Skeletal muscle satellite cell (primary cell): ENCODE data around the gene PRKN.

Experiments
- H3K27me3 ChIP-seq: 2 replicates; pipeline ENCODE4 v1.7.0; 2013; ENCODE audit warnings: low read length; ENCODE audit not compliant: control insufficient read depth, insufficient read depth
- H3K36me3 ChIP-seq: 2 replicates; pipeline ENCODE4 v1.7.0; 2013; ENCODE audit warnings: mild to moderate bottlenecking, control low read depth, low read length; ENCODE audit not compliant: insufficient read depth
- H3K4me1 ChIP-seq: 2 replicates; pipeline ENCODE4 v1.7.0; 2013; ENCODE audit warnings: low read length; ENCODE audit not compliant: control insufficient read depth, insufficient read depth
- H3K4me2 ChIP-seq: 2 replicates; pipeline ENCODE4 v1.7.0; 2013; ENCODE audit warnings: mild to moderate bottlenecking, low read length
- H3K4me3 ChIP-seq: 2 replicates; pipeline ENCODE4 v1.7.0; 2013; ENCODE audit warnings: low read length
- H3K9ac ChIP-seq: 2 replicates; pipeline ENCODE4 v1.7.0; 2013; ENCODE audit warnings: mild to moderate bottlenecking, low read depth, low read length, moderate library complexity
- H3K9me3 ChIP-seq: replicated peaks from 2 replicates; pipeline ENCODE4 v1.7.0; 2013; ENCODE audit warnings: mild to moderate bottlenecking, control low read depth, low read length

PRKN gene

DNA sequence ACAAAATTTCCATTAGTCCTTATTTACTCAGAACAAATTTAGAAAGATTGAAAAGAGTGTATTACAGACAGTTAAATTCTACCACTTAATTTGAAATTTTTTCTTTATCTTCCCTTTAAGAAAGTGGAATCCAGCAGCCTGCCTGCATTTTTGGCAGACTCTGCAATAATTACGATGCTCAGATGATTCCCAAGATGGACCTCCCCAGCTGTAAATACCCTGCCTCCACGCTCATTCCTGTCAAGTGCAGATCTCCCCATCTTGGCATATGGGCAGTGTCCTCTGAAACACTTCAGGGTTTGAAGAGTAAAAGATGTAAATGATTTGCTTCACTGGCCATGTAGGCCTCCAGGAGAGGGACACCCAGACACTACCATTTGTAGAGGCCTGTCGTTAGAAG is 471.2 kb downstream of the PRKN start:
- no peaks in the 10 kb centered on the region for H3K27me3 ChIP-seq
- no peaks in the 10 kb centered on the region for H3K4me1 ChIP-seq
- no peak overlapping the region for H3K4me2 ChIP-seq
- H3K9me3 ChIP-seq = no peaks in the 10 kb centered on the region
- no peaks in the 10 kb centered on the region for H3K36me3 ChIP-seq
- H3K4me3 ChIP-seq = no peak overlapping the region
- no peak overlapping the region for H3K9ac ChIP-seq

- no peak overlapping the region for H3K4me3 ChIP-seq
- no peaks in the 10 kb centered on the region for H3K4me1 ChIP-seq
Observed at GRCh38 chr6:162251257-162251656, 476.3 kb downstream of the PRKN start.

DNA sequence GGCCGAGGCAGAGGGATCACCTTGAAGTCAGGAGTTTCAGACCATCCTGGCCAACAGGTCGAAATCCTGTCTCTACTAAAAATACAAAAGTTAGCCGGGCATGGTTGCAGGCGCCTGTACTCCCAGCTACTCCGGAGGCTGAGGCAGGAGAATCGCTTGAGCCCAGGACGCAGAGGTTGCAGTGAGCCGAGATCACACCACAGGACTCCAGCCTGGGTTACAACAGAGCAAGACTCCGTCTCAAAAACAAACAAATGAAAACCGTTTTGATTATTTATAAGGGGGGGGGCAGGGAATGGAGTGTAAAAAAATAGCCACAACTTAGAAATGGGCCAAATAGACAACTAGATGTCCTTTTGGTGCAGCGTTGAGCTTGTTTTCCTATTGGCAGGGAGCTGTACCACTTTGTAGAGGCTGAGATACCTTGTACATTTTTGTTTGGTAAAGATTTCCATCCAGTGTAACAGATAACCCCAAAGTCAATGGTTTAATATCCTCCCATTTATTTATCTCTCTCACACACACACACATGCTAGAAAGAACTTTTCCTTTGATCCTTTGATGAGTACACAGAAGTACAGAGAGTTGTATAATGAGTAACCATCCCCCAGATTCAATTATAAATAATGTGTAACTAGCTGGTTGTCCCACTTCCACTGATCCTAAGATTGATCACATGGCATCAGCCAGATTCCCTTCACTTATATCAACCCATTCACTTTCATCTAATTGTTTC is 477.5 kb downstream of the PRKN start:
- Histone ChIP-seq H3K36me3 (no peaks in the 10 kb centered on the region), H3K9ac (no peak overlapping the region), H3K9me3 (no peaks in the 10 kb centered on the region), H3K4me3 (no peak overlapping the region), H3K4me2 (no peak overlapping the region), H3K27me3 (no peaks in the 10 kb centered on the region), H3K4me1 (no peaks in the 10 kb centered on the region)

More at GRCh38 chr6:162251257-162251656, 476.3 kb downstream of the PRKN start:
- H3K27me3 ChIP-seq = no peaks in the 10 kb centered on the region
- no peaks in the 10 kb centered on the region for H3K36me3 ChIP-seq
- H3K9ac ChIP-seq = no peak overlapping the region
- no peaks in the 10 kb centered on the region for H3K9me3 ChIP-seq
- H3K4me2 ChIP-seq = no peak overlapping the region

DNA sequence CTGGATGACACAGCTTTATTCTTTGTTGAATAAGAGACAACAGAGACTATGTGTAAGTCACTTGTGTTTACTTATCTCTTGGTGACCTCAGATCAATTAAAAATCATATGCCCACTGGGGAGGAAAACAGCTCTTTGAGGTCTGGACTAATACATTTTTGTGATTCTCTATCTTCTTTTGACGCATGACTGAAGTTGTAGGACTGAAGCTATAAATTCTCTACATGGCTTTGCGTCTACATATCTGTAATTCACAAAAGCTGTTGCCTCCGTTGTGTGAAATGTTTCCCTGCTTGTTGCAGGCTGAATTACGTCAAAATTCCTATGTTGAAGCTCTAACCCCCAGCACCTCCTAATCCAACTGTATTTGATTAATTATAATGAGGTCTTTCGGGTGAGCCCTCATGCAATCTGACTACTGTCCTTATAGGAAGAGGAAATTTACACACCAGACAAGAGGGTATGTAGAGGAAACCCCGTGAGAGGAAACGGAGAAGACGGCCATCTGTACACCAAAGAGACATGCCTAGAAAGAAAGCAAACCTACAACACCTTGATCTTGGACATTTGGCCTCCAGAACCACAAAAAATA is 481.6 kb downstream of the PRKN start:
- H3K27me3 ChIP-seq = no peaks in the 10 kb centered on the region
- no peak overlapping the region for H3K4me2 ChIP-seq
- H3K9ac ChIP-seq = no peak overlapping the region
- H3K4me1 ChIP-seq = no peaks in the 10 kb centered on the region
- H3K36me3 ChIP-seq = no peaks in the 10 kb centered on the region
- no peak overlapping the region for H3K4me3 ChIP-seq
- no peaks in the 10 kb centered on the region for H3K9me3 ChIP-seq

DNA sequence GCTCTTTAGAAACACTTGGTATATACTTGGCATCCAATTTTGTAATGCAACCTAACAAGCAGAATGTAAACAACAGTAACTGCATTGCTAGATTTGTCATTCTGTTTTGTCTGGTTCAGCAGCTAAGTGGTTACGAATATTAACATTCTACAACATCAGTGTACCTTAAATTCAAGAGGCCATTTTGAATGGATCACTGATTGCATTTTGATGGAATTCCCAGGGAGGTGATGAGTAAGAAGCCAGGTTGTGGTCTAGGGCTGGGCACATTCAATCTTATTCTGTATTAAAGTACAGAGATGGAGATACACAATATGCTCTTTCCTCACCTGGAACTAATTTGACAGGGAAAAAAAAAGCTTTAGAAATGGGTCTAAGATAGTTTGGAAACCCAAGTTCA is 483.5 kb downstream of the PRKN start:
- no peak overlapping the region for H3K4me2 ChIP-seq
- H3K9me3 ChIP-seq = no peaks in the 10 kb centered on the region
- H3K27me3 ChIP-seq = no peaks in the 10 kb centered on the region
- H3K36me3 ChIP-seq = no peaks in the 10 kb centered on the region
- H3K9ac ChIP-seq = no peak overlapping the region
- no peak overlapping the region for H3K4me3 ChIP-seq
- no peaks in the 10 kb centered on the region for H3K4me1 ChIP-seq

GRCh38 chr6:162242915-162243314 is 484.7 kb downstream of the PRKN start:
- Histone ChIP-seq H3K4me2 (no peak overlapping the region), H3K27me3 (no peaks in the 10 kb centered on the region), H3K4me3 (no peak overlapping the region), H3K4me1 (no peaks in the 10 kb centered on the region), H3K36me3 (no peaks in the 10 kb centered on the region), H3K9me3 (no peaks in the 10 kb centered on the region), H3K9ac (no peak overlapping the region)

GRCh38 chr6:162239330-162239729 is 488.2 kb downstream of the PRKN start:
- Histone ChIP-seq H3K4me2 (no peak overlapping the region), H3K9ac (no peak overlapping the region), H3K4me1 (no peaks in the 10 kb centered on the region), H3K4me3 (no peak overlapping the region), H3K36me3 (no peaks in the 10 kb centered on the region), H3K27me3 (no peaks in the 10 kb centered on the region), H3K9me3 (no peaks in the 10 kb centered on the region)

DNA sequence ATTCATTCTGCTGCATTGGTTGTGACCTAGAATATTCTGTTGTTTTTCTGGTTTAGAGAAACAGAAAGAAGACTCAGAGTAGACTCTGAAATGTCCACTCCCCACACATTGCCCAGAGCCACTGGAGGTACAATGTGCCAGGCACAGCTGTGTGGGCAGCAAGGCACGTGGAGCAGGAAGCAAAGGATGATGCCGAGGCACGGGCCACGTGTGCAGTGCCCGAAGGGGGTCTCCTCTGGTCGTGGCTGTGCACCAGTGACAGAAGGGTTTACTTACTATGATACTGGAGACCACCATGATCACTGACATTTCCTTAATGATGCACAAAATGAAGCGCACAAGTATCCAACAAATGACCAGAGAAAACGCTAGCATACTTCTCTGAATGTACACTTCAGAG is 488.9 kb downstream of the PRKN start:
- H3K4me3 ChIP-seq = no peak overlapping the region
- H3K4me1 ChIP-seq = no peaks in the 10 kb centered on the region
- H3K4me2 ChIP-seq = no peak overlapping the region
- H3K9me3 ChIP-seq = no peaks in the 10 kb centered on the region
- H3K9ac ChIP-seq = no peak overlapping the region
- no peaks in the 10 kb centered on the region for H3K27me3 ChIP-seq
- no peaks in the 10 kb centered on the region for H3K36me3 ChIP-seq

DNA sequence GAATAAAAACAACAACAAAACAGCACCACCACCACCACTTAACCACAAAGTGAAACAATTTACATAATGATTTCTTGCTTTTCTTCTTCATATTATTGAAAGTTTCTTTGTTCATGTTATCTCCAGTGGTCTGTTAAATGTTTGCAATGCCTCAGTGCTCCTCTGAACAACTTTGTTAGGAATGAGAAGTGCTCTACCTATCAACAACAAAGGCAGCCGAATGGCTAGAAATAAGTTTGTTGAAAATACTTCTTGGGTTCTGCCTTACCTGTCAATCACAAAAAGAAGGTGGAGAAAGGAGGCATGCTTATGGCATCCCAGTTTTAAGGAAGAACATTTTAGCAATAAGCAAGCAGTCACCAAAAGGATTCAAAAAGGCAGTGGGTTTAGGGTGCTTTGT is 490.2 kb downstream of the PRKN start:
- Histone ChIP-seq H3K27me3 (no peaks in the 10 kb centered on the region), H3K9me3 (no peaks in the 10 kb centered on the region), H3K36me3 (no peaks in the 10 kb centered on the region), H3K4me2 (no peak overlapping the region), H3K4me1 (no peaks in the 10 kb centered on the region), H3K4me3 (no peak overlapping the region), H3K9ac (no peak overlapping the region)

DNA sequence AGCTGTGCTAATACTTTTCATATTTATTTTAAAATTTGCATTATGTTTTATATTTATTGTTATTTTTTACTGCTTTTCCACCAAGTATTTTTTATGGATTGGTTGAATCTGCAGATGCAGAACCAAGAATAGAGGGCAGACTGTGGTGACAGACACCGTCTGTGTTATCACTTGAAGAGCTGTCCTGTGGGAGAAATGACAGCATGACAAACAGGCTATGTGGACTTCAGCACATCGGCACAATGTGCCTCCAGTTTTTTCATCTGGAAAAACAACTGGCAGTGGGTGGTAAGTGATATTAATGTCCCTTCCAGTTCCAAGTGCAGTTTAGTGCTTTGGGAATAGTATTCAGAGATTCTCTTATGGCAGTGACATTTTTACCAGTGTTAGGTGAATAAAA is 492.9 kb downstream of the PRKN start:
- no peaks in the 10 kb centered on the region for H3K27me3 ChIP-seq
- no peak overlapping the region for H3K9ac ChIP-seq
- no peaks in the 10 kb centered on the region for H3K36me3 ChIP-seq
- no peak overlapping the region for H3K4me2 ChIP-seq
- H3K9me3 ChIP-seq = no peaks in the 10 kb centered on the region
- no peak overlapping the region for H3K4me3 ChIP-seq
- H3K4me1 ChIP-seq = no peaks in the 10 kb centered on the region

- Histone ChIP-seq H3K4me3 (no peak overlapping the region), H3K9me3 (no peaks in the 10 kb centered on the region), H3K4me1 (no peaks in the 10 kb centered on the region), H3K4me2 (no peak overlapping the region), H3K9ac (no peak overlapping the region), H3K27me3 (no peaks in the 10 kb centered on the region), H3K36me3 (no peaks in the 10 kb centered on the region)
Observed at GRCh38 chr6:162230147-162230752, 497.3 kb downstream of the PRKN start.

GRCh38 chr6:162229093-162229492 is 498.5 kb downstream of the PRKN start:
- Histone ChIP-seq H3K27me3 (no peaks in the 10 kb centered on the region), H3K4me1 (no peaks in the 10 kb centered on the region), H3K9me3 (no peaks in the 10 kb centered on the region), H3K9ac (no peak overlapping the region), H3K4me3 (no peak overlapping the region), H3K36me3 (no peaks in the 10 kb centered on the region), H3K4me2 (no peak overlapping the region)
